B cell (primary cell): ENCODE data around the gene SLC4A5. TPM values are rescaled to one million over a fixed set of nuclear protein-coding genes. Genes with fewer than 3 reads are reported as not detected.

Experiments
- ATAC-seq: fragments of 200-7000 bp; cut with Tn5 transposase; one replicate; pipeline ENCODE4 v1.10.0; 2021; ENCODE audit warnings: low read depth, mild to moderate bottlenecking, moderate number of reproducible peaks, moderate library complexity
- CTCF ChIA-PET: fragments of 350-600 bp; sonication (Branson Sonifier 250); formaldehyde crosslinking; loops from one replicate; lab custom pipeline; 2021; ENCODE audit warnings: antibody characterized with exemption, inconsistent platforms; lab: Charles Lee
- POLR2A ChIA-PET: fragments of 350-600 bp; sonication (Branson Sonifier 250); formaldehyde crosslinking; loops from one replicate; lab custom pipeline; 2021; ENCODE audit warnings: antibody characterized with exemption; lab: Charles Lee
- DNase-seq: peaks from one replicate; pipeline ENCODE4 v3.0.0; 2013
- H2AFZ ChIP-seq: 2 replicates; pipeline ENCODE4 v1.6.1; 2012; ENCODE audit warnings: mild to moderate bottlenecking, low read depth, low read length; ENCODE audit not compliant: insufficient read depth, poor library complexity, severe bottlenecking
- H3K27ac ChIP-seq, 2 donors: 1 replicate in 1 of 2; 2 replicates in 1 of 2; pipeline ENCODE4 v1.5.1; 2012 to 2013; ENCODE audit warnings: low read length in 2 of 2, mild to moderate bottlenecking in 2 of 2, moderate library complexity in 1 of 2
- H3K27me3 ChIP-seq, 4 experiments: fragments of 200-600 bp in 1 of 4; sonication (generic) in 1 of 4; replicated peaks in 1 of 4; 1 replicate in 2 of 4; 2 replicates in 2 of 4; pipeline versions ENCODE4 v1.6.1 to v1.7.0; 2013 to 2016; ENCODE audit warnings: low read length in 3 of 4, mild to moderate bottlenecking in 2 of 4, mixed read lengths in 1 of 4, moderate library complexity in 1 of 4; ENCODE audit not compliant: insufficient read depth in 4 of 4, control insufficient read depth in 3 of 4; ENCODE audit errors: control extremely low read depth in 1 of 4
- H3K36me3 ChIP-seq, 2 experiments: replicated peaks in 1 of 2; 1 replicate in 1 of 2; 2 replicates in 1 of 2; pipeline versions ENCODE4 v1.6.1 to v1.7.1; 2013; ENCODE audit warnings: low read length in 1 of 2; ENCODE audit not compliant: insufficient read depth in 2 of 2, control insufficient read depth in 1 of 2; ENCODE audit errors: control extremely low read depth in 1 of 2, extremely low read depth in 1 of 2
- H3K4me1 ChIP-seq, 2 donors: fragments of 200-600 bp in 1 of 2; sonication (generic) in 1 of 2; 1 replicate in 1 of 2; 2 replicates in 1 of 2; pipeline versions ENCODE4 v1.5.1 to v1.6.1; 2013 to 2017; ENCODE audit warnings: low read length in 2 of 2; ENCODE audit not compliant: control insufficient read depth in 2 of 2, insufficient read depth in 2 of 2
- H3K4me2 ChIP-seq: replicated peaks from 2 replicates; pipeline ENCODE3; 2012; ENCODE audit warnings: mild to moderate bottlenecking, low read depth, low read length; ENCODE audit not compliant: poor library complexity, severe bottlenecking
- H3K4me3 ChIP-seq, 5 experiments: fragments of 200-600 bp in 1 of 5; sonication (generic) in 1 of 5; 1 replicate in 3 of 5; 2 replicates in 2 of 5; pipeline versions ENCODE4 v1.5.1 to v1.7.0; 2011 to 2016; ENCODE audit warnings: low read length in 4 of 5, mild to moderate bottlenecking in 4 of 5, low read depth in 2 of 5, control low read depth in 1 of 5, moderate library complexity in 1 of 5; ENCODE audit not compliant: insufficient read depth in 1 of 5; ENCODE audit errors: control extremely low read depth in 1 of 5, extremely low read depth in 1 of 5
- H3K79me2 ChIP-seq: fragments of 200-600 bp; sonication (generic); one replicate; pipeline ENCODE4 v1.6.0; 2016; ENCODE audit warnings: low read length; ENCODE audit not compliant: control insufficient read depth, insufficient read depth
- H3K9ac ChIP-seq: fragments of 200-600 bp; sonication (generic); 2 replicates; pipeline ENCODE4 v1.6.1; 2017; ENCODE audit warnings: mild to moderate bottlenecking, low read length, moderate library complexity
- H3K9me3 ChIP-seq, 3 donors: one replicate each; pipeline versions ENCODE4 v1.6.1 to v1.7.1; 2013; ENCODE audit warnings: low read length in 2 of 3; ENCODE audit not compliant: control insufficient read depth in 2 of 3, insufficient read depth in 1 of 3; ENCODE audit errors: control extremely low read depth in 1 of 3
- H4K20me1 ChIP-seq: 2 replicates; pipeline ENCODE4 v1.6.0; 2012; ENCODE audit warnings: mild to moderate bottlenecking, low read length; ENCODE audit not compliant: insufficient read depth, control insufficient read depth, poor library complexity, severe bottlenecking
- H3K27ac Mint-ChIP-seq: one replicate; pipeline ENCODE4 v1.8.0; 2021; ENCODE audit warnings: mixed read lengths
- H3K27me3 Mint-ChIP-seq: one replicate; pipeline ENCODE4 v1.8.0; 2021; ENCODE audit warnings: mixed read lengths
- H3K4me1 Mint-ChIP-seq: one replicate; pipeline ENCODE4 v1.8.0; 2021; ENCODE audit warnings: mixed read lengths
- H3K4me3 Mint-ChIP-seq: one replicate; pipeline ENCODE4 v1.8.0; 2021; ENCODE audit warnings: mixed read lengths
- H3K9me3 Mint-ChIP-seq: one replicate; pipeline ENCODE4 v1.8.0; 2022; ENCODE audit warnings: mixed read lengths; ENCODE audit not compliant: insufficient read depth
- EZH2 ChIP-seq: IDR thresholded peaks from 2 replicates; pipeline ENCODE4 v1.6.1; 2012; ENCODE audit warnings: borderline replicate concordance, low read depth, mild to moderate bottlenecking, moderate library complexity, low read length; ENCODE audit not compliant: insufficient read depth, poor library complexity, severe bottlenecking
- WGBS: methylation state at CpG from one replicate; pipeline ENCODE4 v1.1.5; 2013; ENCODE audit warnings: missing lambda C conversion rate; ENCODE audit not compliant: insufficient coverage; 5-methylcytosine and 5-hydroxymethylcytosine counted together
- intact Hi-C: fragments of 100-400 bp; cut with micrococcal nuclease; formaldehyde crosslinking; loops from one replicate; pipeline ENCODE4 v1.10.0; 2022
- polyA plus RNA-seq: library from polyadenylated mRNA; depleted of rRNA; stranded (reverse); fragments of >200 nt; gene quantifications from 2 replicates; pipeline ENCODE4 v1.2.3, GENCODE V29; 2012
- total RNA-seq, 2 donors: library from RNA; stranded (reverse); fragments of 120-200 nt in 1 of 2; gene quantifications; 1 replicate in 1 of 2; 2 replicates in 1 of 2; pipeline versions ENCODE4 v1.2.3 to v1.2.4, GENCODE V29; 2013 to 2022
- TF ChIP-seq, protein P1 (sequence below): fragments of 200-600 bp; IDR thresholded peaks from one replicate; pipeline ENCODE4 v1.8.0; 2022; ENCODE audit warnings: antibody characterized with exemption, mild to moderate bottlenecking

The SLC4A5 gene
- total and polyA plus RNA-seq, 2 donors (not counting 1 experiment from before 2014, with no cell fraction given), result 3.3 to 9.7 TPM

GRCh38 chr2:74235041-74235440 lies 108.2 kb downstream of the SLC4A5 start:
- H3K36me3 ChIP-seq, result peaks cover 0 to 2% of the 10 kb centered on the region in 2 experiments
- POLR2A ChIA-PET, result no interaction called here
- DNase-seq (no peak), ATAC-seq (no peak)
- H3K4me1 ChIP-seq, result no peaks in the 10 kb centered on the region
- no peaks in the 10 kb centered on the region for H4K20me1 ChIP-seq
- CTCF ChIA-PET, result no interaction called here
- no peak overlapping the region for H2AFZ ChIP-seq
- Mint-ChIP-seq H3K27ac (no peak overlapping the region), H3K4me3 (no peak overlapping the region), H3K4me1 (no peaks in the 10 kb centered on the region), H3K9me3 (no peaks in the 10 kb centered on the region), H3K27me3 (no peaks in the 10 kb centered on the region)
- no peak overlapping the region for H3K4me2 ChIP-seq
- H3K4me3 ChIP-seq, result no peak overlapping the region
- H3K79me2 ChIP-seq, result no peaks in the 10 kb centered on the region
- TF ChIP-seq, protein P1, sequence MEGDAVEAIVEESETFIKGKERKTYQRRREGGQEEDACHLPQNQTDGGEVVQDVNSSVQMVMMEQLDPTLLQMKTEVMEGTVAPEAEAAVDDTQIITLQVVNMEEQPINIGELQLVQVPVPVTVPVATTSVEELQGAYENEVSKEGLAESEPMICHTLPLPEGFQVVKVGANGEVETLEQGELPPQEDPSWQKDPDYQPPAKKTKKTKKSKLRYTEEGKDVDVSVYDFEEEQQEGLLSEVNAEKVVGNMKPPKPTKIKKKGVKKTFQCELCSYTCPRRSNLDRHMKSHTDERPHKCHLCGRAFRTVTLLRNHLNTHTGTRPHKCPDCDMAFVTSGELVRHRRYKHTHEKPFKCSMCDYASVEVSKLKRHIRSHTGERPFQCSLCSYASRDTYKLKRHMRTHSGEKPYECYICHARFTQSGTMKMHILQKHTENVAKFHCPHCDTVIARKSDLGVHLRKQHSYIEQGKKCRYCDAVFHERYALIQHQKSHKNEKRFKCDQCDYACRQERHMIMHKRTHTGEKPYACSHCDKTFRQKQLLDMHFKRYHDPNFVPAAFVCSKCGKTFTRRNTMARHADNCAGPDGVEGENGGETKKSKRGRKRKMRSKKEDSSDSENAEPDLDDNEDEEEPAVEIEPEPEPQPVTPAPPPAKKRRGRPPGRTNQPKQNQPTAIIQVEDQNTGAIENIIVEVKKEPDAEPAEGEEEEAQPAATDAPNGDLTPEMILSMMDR, result no peak
- TF ChIP-seq EZH2, result no peak
- intact Hi-C loops, result no loop called here
- H3K9me3 ChIP-seq, result no peaks in the 10 kb centered on the region
- no peaks in the 10 kb centered on the region for H3K27me3 ChIP-seq
- H3K9ac ChIP-seq, result no peak overlapping the region
- WGBS, result 88% methylated on average over 4 of the region's 5 CpGs
- no peak overlapping the region for H3K27ac ChIP-seq

DNA sequence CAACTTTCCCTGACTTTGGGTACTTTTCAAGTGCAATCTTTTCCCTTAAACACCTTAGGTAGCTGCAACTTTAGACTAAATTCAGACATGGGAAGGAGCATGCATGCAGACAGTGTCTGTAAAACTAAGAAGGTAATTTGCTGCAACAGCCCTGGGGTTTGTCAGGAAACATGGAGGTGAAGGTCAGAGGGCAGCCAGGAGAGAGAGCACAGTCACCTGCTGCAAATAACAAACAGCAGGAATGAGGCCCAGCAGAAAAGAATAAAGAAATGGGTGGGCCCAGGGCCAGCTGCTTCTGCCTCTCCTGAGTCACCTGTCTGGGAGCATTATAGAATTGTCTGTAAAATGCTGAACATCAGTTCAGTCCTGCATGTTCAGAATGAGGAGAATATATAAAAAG lies 109.6 kb downstream of the SLC4A5 start:
- no peak for TF ChIP-seq EZH2
- TF ChIP-seq, protein P1, result no peak
- Histone ChIP-seq H3K27me3 (no peaks in the 10 kb centered on the region), H3K9me3 (no peaks in the 10 kb centered on the region), H3K4me1 (no peaks in the 10 kb centered on the region), H4K20me1 (no peaks in the 10 kb centered on the region), H3K4me3 (no peak overlapping the region), H2AFZ (no peak overlapping the region), H3K79me2 (no peaks in the 10 kb centered on the region), H3K9ac (no peak overlapping the region), H3K4me2 (no peak overlapping the region), H3K27ac (no peak overlapping the region), H3K36me3 (no peaks in the 10 kb centered on the region)
- no peak for DNase-seq
- no peaks in the 10 kb centered on the region for H3K9me3 Mint-ChIP-seq
- no peaks in the 10 kb centered on the region for H3K27me3 Mint-ChIP-seq
- no peaks in the 10 kb centered on the region for H3K4me1 Mint-ChIP-seq
- intact Hi-C loops, result no loop called here
- ATAC-seq, result no peak
- CTCF ChIA-PET, result no interaction called here
- H3K4me3 Mint-ChIP-seq, result no peak overlapping the region
- POLR2A ChIA-PET, result interaction anchor here (0.6 kb wide), 1 partner anchor 19 kb away, joined by 4 read pairs; no protein-coding TSS in a partner anchor
- H3K27ac Mint-ChIP-seq, result no peak overlapping the region
